Measurements from ENCODE around the gene LAMC3. TPM values are rescaled to one million over a fixed set of nuclear protein-coding genes. Genes with fewer than 3 reads are reported as not detected.
A peak's percentile ranks its signal among the peaks of the same experiment; 100 is the strongest.

Gene LAMC3
- total RNA-seq, result under 1 TPM in 3 of 4 donors, not detected in 1; under 0.01 to 0.78 (median 0.50) TPM

- H3K27ac ChIP-seq, result no peak within 1 kb of the TSS
- TF ChIP-seq, protein P1, sequence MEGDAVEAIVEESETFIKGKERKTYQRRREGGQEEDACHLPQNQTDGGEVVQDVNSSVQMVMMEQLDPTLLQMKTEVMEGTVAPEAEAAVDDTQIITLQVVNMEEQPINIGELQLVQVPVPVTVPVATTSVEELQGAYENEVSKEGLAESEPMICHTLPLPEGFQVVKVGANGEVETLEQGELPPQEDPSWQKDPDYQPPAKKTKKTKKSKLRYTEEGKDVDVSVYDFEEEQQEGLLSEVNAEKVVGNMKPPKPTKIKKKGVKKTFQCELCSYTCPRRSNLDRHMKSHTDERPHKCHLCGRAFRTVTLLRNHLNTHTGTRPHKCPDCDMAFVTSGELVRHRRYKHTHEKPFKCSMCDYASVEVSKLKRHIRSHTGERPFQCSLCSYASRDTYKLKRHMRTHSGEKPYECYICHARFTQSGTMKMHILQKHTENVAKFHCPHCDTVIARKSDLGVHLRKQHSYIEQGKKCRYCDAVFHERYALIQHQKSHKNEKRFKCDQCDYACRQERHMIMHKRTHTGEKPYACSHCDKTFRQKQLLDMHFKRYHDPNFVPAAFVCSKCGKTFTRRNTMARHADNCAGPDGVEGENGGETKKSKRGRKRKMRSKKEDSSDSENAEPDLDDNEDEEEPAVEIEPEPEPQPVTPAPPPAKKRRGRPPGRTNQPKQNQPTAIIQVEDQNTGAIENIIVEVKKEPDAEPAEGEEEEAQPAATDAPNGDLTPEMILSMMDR (IDR thresholded peaks at IDR 0.05), result peak in 2 of 4 experiments; percentile 23 to 41
- TF ChIP-seq EP300 (IDR thresholded peaks at IDR 0.05), result no peak
- no peak for TF ChIP-seq POLR2AphosphoS5 (IDR thresholded peaks at IDR 0.05)
- peaks cover 0 to 11% (median 4%) of the 10 kb centered on the region in 3 donors for H3K4me1 ChIP-seq
- no CpG with 5 or more reads among the region's 88 CpGs for whole genome bisulfite sequencing, 2 donors (ENCODE audit: low coverage in 1 of 2)
- no peaks in the 10 kb centered on the region for H3K36me3 ChIP-seq
- peak within 1 kb of the TSS in 1 of 2 donors; percentile 40 for H3K4me3 ChIP-seq
- no peaks in the 10 kb centered on the region for H3K9me3 ChIP-seq
- peaks cover 67% of the 10 kb centered on the region for H3K27me3 ChIP-seq
- ATAC-seq, result no peak
Measured at GRCh38 chr9:131008909-131009618, at the start of gene LAMC3. Gene LAMC3, plus strand, starts transcription at chr9:131009174. Its CDS starts 41 bp downstream, at chr9:131009215.

GRCh38 chr9:130959809-130960334 is 49.1 kb upstream of the LAMC3 start:
- H3K36me3 ChIP-seq, result no peaks in the 10 kb centered on the region
- H3K9me3 ChIP-seq, result no peaks in the 10 kb centered on the region
- H3K27me3 ChIP-seq, result peaks cover 9% of the 10 kb centered on the region
- ATAC-seq, result no peak
- H3K27ac ChIP-seq, result no peak overlapping the region
- WGBS, 2 donors (ENCODE audit: low coverage in 1 of 2), result no CpG with 5 or more reads among the region's 9 CpGs
- H3K4me3 ChIP-seq, result no peak overlapping the region
- TF ChIP-seq POLR2A (IDR thresholded peaks at IDR 0.05) (no peak), EP300 (IDR thresholded peaks at IDR 0.05) (no peak), POLR2AphosphoS5 (IDR thresholded peaks at IDR 0.05) (no peak)
- TF ChIP-seq, protein P1 (IDR thresholded peaks at IDR 0.05), result no peak
- H3K4me1 ChIP-seq, result peaks cover 0 to 10% (median 0%) of the 10 kb centered on the region in 3 donors

- no peak overlapping the region for H3K4me3 ChIP-seq
- H3K4me1 ChIP-seq, result peaks cover 0 to 10% (median 0%) of the 10 kb centered on the region in 3 donors
- TF ChIP-seq POLR2A (IDR thresholded peaks at IDR 0.05) (no peak), EP300 (IDR thresholded peaks at IDR 0.05) (no peak), POLR2AphosphoS5 (IDR thresholded peaks at IDR 0.05) (no peak)
- TF ChIP-seq, protein P1 (IDR thresholded peaks at IDR 0.05), result no peak
- ATAC-seq, result no peak
- WGBS, 2 donors (ENCODE audit: low coverage in 1 of 2), result 79 to 94% methylated on average over 2 to 9 of the region's 14 CpGs
- H3K27me3 ChIP-seq, result peaks cover 6% of the 10 kb centered on the region
- H3K9me3 ChIP-seq, result no peaks in the 10 kb centered on the region
- H3K27ac ChIP-seq, result no peak overlapping the region
- H3K36me3 ChIP-seq, result no peaks in the 10 kb centered on the region
Measured at GRCh38 chr9:130960522-130961378, 48.2 kb upstream of the LAMC3 start.

DNA sequence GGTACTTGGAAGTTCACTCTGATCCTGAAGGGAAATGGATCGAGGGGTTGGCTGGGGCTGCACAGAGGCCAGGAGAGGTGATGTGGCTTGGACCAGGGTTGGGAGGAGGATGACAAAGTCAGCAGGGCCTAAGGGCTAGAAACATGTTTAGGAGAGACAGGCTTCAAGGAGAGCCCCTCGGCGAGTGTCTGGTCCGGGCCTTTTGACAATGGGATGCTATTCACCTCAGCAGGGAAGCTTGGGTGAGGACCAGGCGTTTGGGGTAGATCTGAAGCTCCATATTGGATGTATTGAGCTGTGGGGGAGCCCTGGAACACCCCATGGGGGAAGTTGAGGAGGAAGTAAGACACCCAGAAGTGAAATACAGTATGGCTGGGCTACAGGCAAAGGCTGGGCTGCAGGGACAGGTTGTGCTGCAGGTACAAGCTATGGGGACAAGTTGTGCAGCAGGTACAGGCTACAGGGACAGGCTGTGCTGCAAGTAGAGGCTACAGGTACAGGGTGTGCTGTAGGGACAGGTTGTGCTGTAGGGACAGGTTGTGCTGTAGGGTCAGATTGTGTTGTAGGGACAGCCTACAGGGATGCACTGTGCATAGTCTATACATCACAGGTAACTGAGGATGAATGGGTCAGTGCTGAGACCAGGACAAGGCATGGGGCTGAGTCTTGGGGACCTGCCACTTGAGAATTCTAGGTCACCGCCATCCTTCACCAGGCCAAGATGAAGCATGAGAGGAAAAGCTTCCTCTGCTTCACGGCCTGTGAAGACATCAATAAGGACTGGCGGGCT is 47.3 kb upstream of the LAMC3 start:
- 81 to 88% methylated on average over 4 to 5 of the region's 8 CpGs for WGBS, 2 donors (ENCODE audit: low coverage in 1 of 2)
- no peaks in the 10 kb centered on the region for H3K36me3 ChIP-seq
- H3K4me1 ChIP-seq, result peaks cover 0 to 10% (median 0%) of the 10 kb centered on the region in 3 donors
- no peaks in the 10 kb centered on the region for H3K27me3 ChIP-seq
- H3K27ac ChIP-seq, result no peak overlapping the region
- no peak for ATAC-seq
- TF ChIP-seq POLR2AphosphoS5 (IDR thresholded peaks at IDR 0.05), result no peak
- TF ChIP-seq POLR2A (IDR thresholded peaks at IDR 0.05), result no peak
- TF ChIP-seq, protein P1 (IDR thresholded peaks at IDR 0.05), result no peak
- TF ChIP-seq EP300 (IDR thresholded peaks at IDR 0.05), result no peak
- no peak overlapping the region for H3K4me3 ChIP-seq
- no peaks in the 10 kb centered on the region for H3K9me3 ChIP-seq
